Stomach (tissue), 9 donors: ENCODE measurements around the gene DKKL1. TPM values are rescaled to one million over a fixed set of nuclear protein-coding genes. Genes with fewer than 3 reads are reported as not detected.

Experiments used
- DNase-seq, 2 donors: peaks; one replicate each; pipeline versions ENCODE4 v3.0.0 to v3.0.0-alpha.2; 2013 to 2019
- H3K27ac ChIP-seq, 5 donors: fragments of 200-600 bp in 4 of 5; sonication (generic) in 4 of 5; one replicate each; pipeline ENCODE4 v1.5.1; 2013 to 2019; ENCODE audit warnings: mild to moderate bottlenecking in 1 of 5, moderate library complexity in 1 of 5
- H3K27me3 ChIP-seq, 3 donors: fragments of 200-600 bp; sonication (generic); one replicate each; pipeline ENCODE4 v1.5.1; 2017 to 2019; ENCODE audit warnings: mixed run types in 1 of 3
- H3K36me3 ChIP-seq, 4 donors: fragments of 200-600 bp; sonication (generic); 1 replicate in 3 of 4; 2 replicates in 1 of 4; pipeline ENCODE4 v1.5.1; 2016 to 2019
- H3K4me1 ChIP-seq, 4 donors: fragments of 200-600 bp; sonication (generic); one replicate each; pipeline ENCODE4 v1.5.1; 2016 to 2019
- H3K4me3 ChIP-seq, 4 donors: fragments of 200-600 bp; sonication (generic) in 3 of 4; one replicate each; pipeline ENCODE4 v1.5.1; 2016 to 2019; ENCODE audit warnings: mild to moderate bottlenecking in 1 of 4
- H3K9me3 ChIP-seq, 4 donors: fragments of 200-600 bp; sonication (generic); one replicate each; pipeline ENCODE4 v1.5.1; 2016 to 2019
- CTCF ChIP-seq, 7 experiments: fragments of 450-650 bp in 4 of 7; fragments of 200-600 bp in 3 of 7; sonication (generic) in 3 of 7; IDR thresholded peaks; one replicate each; pipeline ENCODE4 v1.5.1; 2016 to 2019; ENCODE audit warnings: antibody characterized with exemption in 7 of 7, control low read depth in 2 of 7, mild to moderate bottlenecking in 1 of 7
- EP300 ChIP-seq: sonication (generic); formaldehyde crosslinking; IDR thresholded peaks from one replicate; pipeline ENCODE4 v1.6.1; 2017; ENCODE audit warnings: antibody characterized with exemption
- POLR2A ChIP-seq, 4 donors: fragments of 450-650 bp; IDR thresholded peaks; one replicate each; pipeline ENCODE4 v1.6.1; 2016; ENCODE audit warnings: antibody characterized with exemption in 4 of 4, control low read depth in 2 of 4, mild to moderate bottlenecking in 1 of 4, moderate library complexity in 1 of 4
- POLR2AphosphoS5 ChIP-seq, 3 donors: sonication (generic); formaldehyde crosslinking; IDR thresholded peaks; one replicate each; pipeline ENCODE4 v1.6.1; 2016; ENCODE audit warnings: antibody characterized with exemption in 3 of 3
- WGBS, 5 donors: extraction: QIAGEN DNeasy Blood & Tissue Kit in 3 of 5; methylation state at CpG; one replicate each; pipeline versions ENCODE4 v1.1.5 to v1.1.7; 2013 to 2018; 5-methylcytosine and 5-hydroxymethylcytosine counted together
- intact Hi-C: fragments of 100-400 bp; cut with DNase I; formaldehyde crosslinking; loops from one replicate; pipeline ENCODE4 v1.15.1; 2023; ENCODE audit warnings: low total_unique reads
- polyA plus RNA-seq, 3 donors: library from polyadenylated mRNA; stranded (reverse); fragments of 200-250 nt; gene quantifications; one replicate each; pipeline ENCODE4 v1.2.3, GENCODE V29; 2013
- total RNA-seq, 5 donors: library from RNA; depleted of rRNA; stranded (reverse); fragments of >200 nt; gene quantifications; one replicate each; pipeline versions ENCODE4 v1.1.0 to v1.2.3, GENCODE V29; 2014 to 2016
- donor health status: healthy with polysubstance abuse.
- donor health status: Bipolar disorder and iron deficiency.
- donor health status: healthy.

DKKL1 gene
- total and polyA plus RNA-seq, 8 donors = 0.35 TPM; not detected in 7

GRCh38 chr19:49423071-49423984, 59.7 kb downstream of the DKKL1 start, which contains the start of gene PTH2:
PTH2 (minus strand) TSS chr19:49423441; CDS start chr19:49423339, 102 bp downstream.
- peaks cover 26 to 39% (median 34%) of the 10 kb centered on the region in 4 donors for H3K4me1 ChIP-seq
- H3K9me3 ChIP-seq = no peaks in the 10 kb centered on the region
- TF ChIP-seq POLR2A (IDR thresholded peaks at IDR 0.05) (no peak), POLR2AphosphoS5 (IDR thresholded peaks at IDR 0.05) (no peak), CTCF (IDR thresholded peaks at IDR 0.05) (no peak), EP300 (no peak)
- no peaks in the 10 kb centered on the region for H3K36me3 ChIP-seq
- H3K27me3 ChIP-seq = peaks cover 36 to 100% (median 96%) of the 10 kb centered on the region in 3 donors
- H3K4me3 ChIP-seq = peak within 1 kb of the TSS; percentile 9 to 44 (median 21)
- intact Hi-C loops = no loop called here
- no peak for DNase-seq
- no peak within 1 kb of the TSS for H3K27ac ChIP-seq
- 7 to 12% (median 9%) methylated on average over 25 to 42 of the region's 42 CpGs for WGBS, 5 donors

GRCh38 chr19:49423985-49424303, 60.3 kb downstream of the DKKL1 start:
- Histone ChIP-seq H3K4me3 (no peak overlapping the region), H3K36me3 (no peaks in the 10 kb centered on the region), H3K27ac (no peak overlapping the region), H3K9me3 (no peaks in the 10 kb centered on the region), H3K4me1 (peaks cover 30 to 45% (median 38%) of the 10 kb centered on the region in 4 donors), H3K27me3 (peaks cover 42 to 100% (median 96%) of the 10 kb centered on the region in 3 donors)
- WGBS, 5 donors = 5 to 20% (median 6%) methylated on average over 3 of the region's 3 CpGs
- no peak for TF ChIP-seq POLR2A (IDR thresholded peaks at IDR 0.05)
- no peak for TF ChIP-seq CTCF (IDR thresholded peaks at IDR 0.05)
- no peak for TF ChIP-seq EP300
- no peak for TF ChIP-seq POLR2AphosphoS5 (IDR thresholded peaks at IDR 0.05)
- no peak for DNase-seq
- intact Hi-C loops = no loop called here

Other genes starting within 250 kb of the DKKL1 start
- 100 to 1,000 TPM in 1 of 5 donors, 10 to 100 TPM in 2, 1 to 10 TPM in 1, not detected in 1; 5.5 to 118 (median 30.5) TPM for gene LIN7B, start 249.5 kb upstream of the DKKL1 start, total RNA-seq
- gene LIN7B, start 249.5 kb upstream of the DKKL1 start, polyA plus RNA-seq = 10 to 100 TPM in 2 of 3 donors, 1 to 10 TPM in 1; 4.0 to 18.1 (median 11.5) TPM
- not detected for gene C19orf73, start 244.7 kb upstream of the DKKL1 start, total RNA-seq
- 1 to 10 TPM; 3.4 to 4.2 (median 3.7) TPM for gene C19orf73, start 244.7 kb upstream of the DKKL1 start, polyA plus RNA-seq
- 10 to 100 TPM in 1 of 5 donors, 1 to 10 TPM in 3, under 1 TPM in 1; 0.45 to 12.7 (median 4.2) TPM for gene PPFIA3, start 244.3 kb upstream of the DKKL1 start, total RNA-seq
- gene PPFIA3, start 244.3 kb upstream of the DKKL1 start, polyA plus RNA-seq = 10 to 100 TPM in 1 of 3 donors, 1 to 10 TPM in 2; 7.2 to 19.7 (median 9.7) TPM
- 1 to 10 TPM in 2 of 5 donors, not detected in 3; 1.7 to 8.1 TPM for gene HRC, start 208.5 kb upstream of the DKKL1 start, total RNA-seq
- gene HRC, start 208.5 kb upstream of the DKKL1 start, polyA plus RNA-seq = under 1 TPM; 0.44 to 0.83 (median 0.61) TPM
- 1,000 to 10,000 TPM in 1 of 5 donors, 100 to 1,000 TPM in 3, 10 to 100 TPM in 1; 29.0 to 1,449 (median 158) TPM for gene TRPM4, start 206.1 kb upstream of the DKKL1 start, total RNA-seq
- 10 to 100 TPM; 11.8 to 34.3 (median 26.6) TPM for gene TRPM4, start 206.1 kb upstream of the DKKL1 start, polyA plus RNA-seq
- gene SLC6A16, start 38.7 kb upstream of the DKKL1 start, total RNA-seq = 1 to 10 TPM in 1 of 5 donors, under 1 TPM in 1, not detected in 3; 0.92 to 5.4 TPM
- gene SLC6A16, start 38.7 kb upstream of the DKKL1 start, polyA plus RNA-seq = 1 to 10 TPM in 2 of 3 donors, under 1 TPM in 1; 0.44 to 2.5 (median 1.2) TPM
- gene CD37, start 28.5 kb upstream of the DKKL1 start, total RNA-seq = 10 to 100 TPM in 1 of 5 donors, 1 to 10 TPM in 2, not detected in 2; 2.2 to 30.3 (median 5.1) TPM
- gene CD37, start 28.5 kb upstream of the DKKL1 start, polyA plus RNA-seq = 10 to 100 TPM in 1 of 3 donors, 1 to 10 TPM in 2; 5.9 to 18.5 (median 6.7) TPM
- 10 to 100 TPM in 4 of 5 donors, 1 to 10 TPM in 1; 4.3 to 42.0 (median 17.8) TPM for gene TEAD2, start 1.5 kb upstream of the DKKL1 start, total RNA-seq
- gene TEAD2, start 1.5 kb upstream of the DKKL1 start, polyA plus RNA-seq = 10 to 100 TPM; 21.8 to 35.4 (median 26.6) TPM
- gene KASH5, start 24.4 kb downstream of the DKKL1 start, total RNA-seq = under 1 TPM in 1 of 5 donors, not detected in 4; 0.37 TPM
- under 1 TPM in 1 of 3 donors, not detected in 2; 0.20 TPM for gene KASH5, start 24.4 kb downstream of the DKKL1 start, polyA plus RNA-seq
- gene PTH2, start 59.6 kb downstream of the DKKL1 start, total RNA-seq = not detected
- not detected for gene PTH2, start 59.6 kb downstream of the DKKL1 start, polyA plus RNA-seq
- not detected for gene GFY, start 61.5 kb downstream of the DKKL1 start, total RNA-seq
- gene GFY, start 61.5 kb downstream of the DKKL1 start, polyA plus RNA-seq = not detected
- 1 to 10 TPM in 3 of 5 donors, not detected in 2; 1.1 to 2.0 (median 1.8) TPM for gene SLC17A7, start 77.7 kb downstream of the DKKL1 start, total RNA-seq
- gene SLC17A7, start 77.7 kb downstream of the DKKL1 start, polyA plus RNA-seq = under 1 TPM; 0.25 to 0.76 (median 0.65) TPM
- 100 to 1,000 TPM in 1 of 5 donors, 10 to 100 TPM in 4; 58.9 to 193 (median 70.7) TPM for gene PIH1D1, start 87.9 kb downstream of the DKKL1 start, total RNA-seq
- 100 to 1,000 TPM in 2 of 3 donors, 10 to 100 TPM in 1; 94.5 to 110 (median 108) TPM for gene PIH1D1, start 87.9 kb downstream of the DKKL1 start, polyA plus RNA-seq
- gene ALDH16A1, start 89.3 kb downstream of the DKKL1 start, total RNA-seq = 100 to 1,000 TPM in 1 of 5 donors, 10 to 100 TPM in 4; 27.9 to 198 (median 42.6) TPM
- 10 to 100 TPM; 32.2 to 43.1 (median 42.5) TPM for gene ALDH16A1, start 89.3 kb downstream of the DKKL1 start, polyA plus RNA-seq
- 1 to 10 TPM in 2 of 5 donors, not detected in 3; 1.3 to 8.3 TPM for gene FLT3LG, start 110.3 kb downstream of the DKKL1 start, total RNA-seq
- 10 to 100 TPM; 11.0 to 14.5 (median 11.8) TPM for gene FLT3LG, start 110.3 kb downstream of the DKKL1 start, polyA plus RNA-seq
- gene RPL13A, start 123.7 kb downstream of the DKKL1 start, total RNA-seq = 1,000 to 10,000 TPM; 2,540 to 5,817 (median 2,738) TPM
- 1,000 to 10,000 TPM; 3,482 to 5,177 (median 4,220) TPM for gene RPL13A, start 123.7 kb downstream of the DKKL1 start, polyA plus RNA-seq
- gene RPS11, start 132.6 kb downstream of the DKKL1 start, total RNA-seq = 1,000 to 10,000 TPM in 4 of 5 donors, 100 to 1,000 TPM in 1; 581 to 4,374 (median 2,993) TPM
- 1,000 to 10,000 TPM; 5,306 to 7,461 (median 5,501) TPM for gene RPS11, start 132.6 kb downstream of the DKKL1 start, polyA plus RNA-seq
- gene FCGRT, start 148.8 kb downstream of the DKKL1 start, total RNA-seq = 100 to 1,000 TPM in 4 of 5 donors, 10 to 100 TPM in 1; 90.2 to 634 (median 183) TPM
- gene FCGRT, start 148.8 kb downstream of the DKKL1 start, polyA plus RNA-seq = 10 to 100 TPM; 79.0 to 94.8 (median 92.0) TPM
- gene RCN3, start 164.1 kb downstream of the DKKL1 start, total RNA-seq = 100 to 1,000 TPM in 1 of 5 donors, 10 to 100 TPM in 2, 1 to 10 TPM in 1, not detected in 1; 3.1 to 553 (median 18.1) TPM
- gene RCN3, start 164.1 kb downstream of the DKKL1 start, polyA plus RNA-seq = 10 to 100 TPM in 2 of 3 donors, 1 to 10 TPM in 1; 9.9 to 17.6 (median 10.1) TPM
- gene NOSIP, start 216.7 kb downstream of the DKKL1 start, total RNA-seq = 100 to 1,000 TPM in 1 of 5 donors, 10 to 100 TPM in 4; 18.1 to 354 (median 70.5) TPM
- 100 to 1,000 TPM in 2 of 3 donors, 10 to 100 TPM in 1; 94.6 to 154 (median 113) TPM for gene NOSIP, start 216.7 kb downstream of the DKKL1 start, polyA plus RNA-seq
- gene PRRG2, start 217.4 kb downstream of the DKKL1 start, total RNA-seq = 10 to 100 TPM in 1 of 5 donors, 1 to 10 TPM in 2, not detected in 2; 5.9 to 12.5 (median 10.0) TPM
- gene PRRG2, start 217.4 kb downstream of the DKKL1 start, polyA plus RNA-seq = 10 to 100 TPM in 1 of 3 donors, 1 to 10 TPM in 2; 8.6 to 14.7 (median 9.0) TPM
- gene PRR12, start 227.3 kb downstream of the DKKL1 start, total RNA-seq = 10 to 100 TPM in 3 of 5 donors, 1 to 10 TPM in 2; 4.6 to 88.3 (median 13.9) TPM
- 10 to 100 TPM in 1 of 3 donors, 1 to 10 TPM in 2; 3.1 to 16.7 (median 5.6) TPM for gene PRR12, start 227.3 kb downstream of the DKKL1 start, polyA plus RNA-seq